Measurements from ENCODE around the gene STXBP2.

The STXBP2 gene

DNA sequence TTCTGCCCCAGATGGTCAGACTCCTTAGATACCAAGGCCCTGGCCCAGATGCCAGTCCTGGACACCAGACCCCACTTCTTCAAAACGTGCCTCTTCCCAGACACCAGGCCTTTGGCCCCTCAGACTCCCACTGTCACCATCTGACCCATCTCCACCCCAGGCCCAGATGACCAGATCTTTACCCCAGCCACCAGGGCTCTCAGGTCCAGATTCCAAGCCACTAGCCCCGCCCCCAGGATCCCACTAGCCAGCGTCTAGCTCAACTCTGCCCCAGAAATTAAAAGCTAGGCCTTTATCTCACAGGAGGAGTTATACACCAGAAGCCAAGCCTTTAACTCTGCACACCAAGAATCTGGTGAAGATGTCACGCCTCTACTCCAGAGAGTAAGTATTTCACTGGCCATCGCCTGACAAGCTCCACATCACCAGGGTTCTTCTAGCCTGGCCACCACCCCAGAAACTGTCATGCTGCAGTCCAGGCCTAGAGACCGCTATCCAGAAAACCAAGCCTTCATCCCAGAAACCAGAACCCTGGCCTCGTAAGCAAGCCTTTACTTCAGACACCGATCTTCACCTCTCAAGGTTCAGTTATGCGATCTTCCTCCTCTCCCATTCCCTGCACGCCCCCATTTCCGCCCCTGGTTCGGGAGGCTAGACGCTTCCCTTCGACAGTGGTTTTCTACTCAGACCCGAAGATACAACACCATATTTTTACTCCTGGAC, 8.2 kb upstream of the STXBP2 start:
- TF ChIP-seq, protein P1, sequence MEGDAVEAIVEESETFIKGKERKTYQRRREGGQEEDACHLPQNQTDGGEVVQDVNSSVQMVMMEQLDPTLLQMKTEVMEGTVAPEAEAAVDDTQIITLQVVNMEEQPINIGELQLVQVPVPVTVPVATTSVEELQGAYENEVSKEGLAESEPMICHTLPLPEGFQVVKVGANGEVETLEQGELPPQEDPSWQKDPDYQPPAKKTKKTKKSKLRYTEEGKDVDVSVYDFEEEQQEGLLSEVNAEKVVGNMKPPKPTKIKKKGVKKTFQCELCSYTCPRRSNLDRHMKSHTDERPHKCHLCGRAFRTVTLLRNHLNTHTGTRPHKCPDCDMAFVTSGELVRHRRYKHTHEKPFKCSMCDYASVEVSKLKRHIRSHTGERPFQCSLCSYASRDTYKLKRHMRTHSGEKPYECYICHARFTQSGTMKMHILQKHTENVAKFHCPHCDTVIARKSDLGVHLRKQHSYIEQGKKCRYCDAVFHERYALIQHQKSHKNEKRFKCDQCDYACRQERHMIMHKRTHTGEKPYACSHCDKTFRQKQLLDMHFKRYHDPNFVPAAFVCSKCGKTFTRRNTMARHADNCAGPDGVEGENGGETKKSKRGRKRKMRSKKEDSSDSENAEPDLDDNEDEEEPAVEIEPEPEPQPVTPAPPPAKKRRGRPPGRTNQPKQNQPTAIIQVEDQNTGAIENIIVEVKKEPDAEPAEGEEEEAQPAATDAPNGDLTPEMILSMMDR (IDR thresholded peaks at IDR 0.05; ENCODE audit: low read length, missing control alignments) = no peak
- DNase-seq (ENCODE audit: low read depth) = no peak
- H3K4me3 ChIP-seq (replicated peaks; ENCODE audit: low read depth, low read length) = peak overlapping the region; percentile 100

DNA sequence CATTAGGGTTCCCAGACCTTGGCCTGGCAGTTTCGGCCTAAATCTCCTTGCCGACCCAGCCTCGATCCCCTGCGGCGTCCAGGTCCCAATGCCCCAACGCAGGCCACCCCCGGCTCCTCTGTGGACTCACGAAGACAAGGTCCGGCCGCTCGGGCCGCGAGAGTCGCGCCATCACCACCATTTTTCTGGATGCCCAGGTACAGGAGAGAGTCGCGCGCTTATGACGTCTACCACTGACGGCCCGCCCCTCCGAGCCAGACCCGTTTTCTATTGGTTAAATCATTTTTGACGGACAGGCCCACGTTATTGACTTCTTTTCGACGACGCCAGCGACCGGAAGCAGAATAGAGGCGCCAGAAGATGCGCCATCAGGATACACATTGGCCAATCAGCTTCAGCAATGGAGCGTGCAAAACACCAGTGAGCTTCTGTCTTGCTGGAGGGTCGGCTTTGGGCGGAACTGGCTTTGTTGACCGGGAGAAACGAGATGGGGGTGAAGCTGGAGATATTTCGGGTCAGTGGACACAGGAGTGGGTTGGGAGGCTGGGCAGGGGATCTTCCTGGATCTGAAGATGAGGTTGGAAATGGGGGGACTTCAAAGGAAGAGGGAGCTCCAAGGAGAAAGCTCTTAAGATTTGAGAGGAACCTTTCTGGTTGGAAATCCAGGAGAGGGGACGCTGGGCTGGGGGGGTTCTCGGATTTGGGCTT, 7.4 kb upstream of the STXBP2 start, which contains the start of the genes PET100 and XAB2:
TSS of gene PET100 (plus strand) at position 447 of the 708 bp plus-strand sequence. CDS start at position 488, 41 bp downstream.
TSS of gene XAB2 (minus strand) at position 199 of the 708 bp plus-strand sequence. CDS start at position 181, 18 bp downstream.
- peak within 1 kb of the TSS; percentile 100 for H3K4me3 ChIP-seq (replicated peaks; ENCODE audit: low read depth, low read length)
- peak; percentile 99 for DNase-seq (ENCODE audit: low read depth)
- TF ChIP-seq, protein P1 (IDR thresholded peaks at IDR 0.05; ENCODE audit: low read length, missing control alignments) = no peak

DNA sequence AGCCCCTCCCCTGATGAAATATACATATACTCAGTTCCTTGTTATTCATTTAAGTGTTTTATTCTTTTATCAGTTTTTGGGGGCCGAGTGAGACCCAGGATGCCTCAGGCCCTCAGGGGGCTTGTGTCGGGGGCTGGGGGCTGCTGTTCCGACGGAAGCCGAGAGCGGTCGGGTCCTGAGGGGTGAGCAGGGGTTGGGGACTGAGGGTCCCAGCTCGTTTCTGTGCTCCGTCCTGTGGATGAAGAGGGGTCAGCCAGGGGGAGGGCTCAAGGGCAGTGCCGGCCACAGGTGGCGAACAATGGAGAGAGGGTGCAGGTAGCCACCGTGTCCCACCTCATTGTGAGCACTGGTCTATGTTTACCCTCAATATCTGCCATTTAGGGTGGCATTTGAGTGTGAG, 5.3 kb upstream of the STXBP2 start:
- no peak for DNase-seq (ENCODE audit: low read depth)
- no peak overlapping the region for H3K4me3 ChIP-seq (replicated peaks; ENCODE audit: low read depth, low read length)
- TF ChIP-seq, protein P1 (IDR thresholded peaks at IDR 0.05; ENCODE audit: low read length, missing control alignments) = no peak

DNA sequence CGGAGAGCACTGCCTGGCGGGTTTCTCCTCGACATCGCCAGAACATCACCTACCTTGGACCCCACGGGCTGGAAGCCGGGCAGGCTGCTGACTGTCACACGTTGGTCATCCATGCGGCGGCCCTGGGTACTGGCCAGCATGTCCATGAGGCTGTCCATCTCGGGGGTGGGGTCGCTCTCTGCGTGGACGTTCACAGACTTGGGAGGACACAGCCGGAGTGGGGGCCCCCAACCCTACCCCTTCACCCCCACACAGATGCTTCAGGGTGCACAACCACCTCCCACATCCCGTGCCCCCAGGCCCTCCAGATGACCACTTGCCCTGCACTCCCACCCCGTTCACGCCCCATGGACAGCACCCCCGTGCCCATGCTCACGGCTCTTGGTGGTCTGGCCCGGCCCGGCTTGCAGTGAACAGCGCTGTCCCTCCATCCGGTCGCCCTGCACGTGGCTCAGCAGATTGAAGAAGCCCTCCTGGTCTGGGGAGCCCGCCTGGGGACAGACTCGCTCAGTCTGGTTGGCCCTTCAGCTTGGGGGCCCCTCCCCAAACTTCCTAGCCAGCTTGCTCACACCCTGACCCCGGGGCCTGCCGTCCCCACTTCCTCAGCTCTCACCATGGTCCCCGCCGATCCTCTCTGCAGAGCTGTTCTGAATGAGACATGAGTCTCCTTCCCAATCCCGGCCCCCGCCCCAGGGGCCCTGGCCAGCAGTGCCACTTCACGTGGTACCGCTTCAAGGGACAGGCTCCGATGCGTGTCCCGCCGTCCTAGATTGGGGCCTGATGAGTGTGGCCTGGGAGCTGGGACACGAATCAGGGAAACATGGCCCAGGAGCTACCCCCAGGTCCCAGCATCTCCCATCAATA, 4.3 kb upstream of the STXBP2 start:
- TF ChIP-seq, protein P1 (IDR thresholded peaks at IDR 0.05; ENCODE audit: low read length, missing control alignments) = no peak
- DNase-seq (ENCODE audit: low read depth) = no peak
- no peak overlapping the region for H3K4me3 ChIP-seq (replicated peaks; ENCODE audit: low read depth, low read length)

DNA sequence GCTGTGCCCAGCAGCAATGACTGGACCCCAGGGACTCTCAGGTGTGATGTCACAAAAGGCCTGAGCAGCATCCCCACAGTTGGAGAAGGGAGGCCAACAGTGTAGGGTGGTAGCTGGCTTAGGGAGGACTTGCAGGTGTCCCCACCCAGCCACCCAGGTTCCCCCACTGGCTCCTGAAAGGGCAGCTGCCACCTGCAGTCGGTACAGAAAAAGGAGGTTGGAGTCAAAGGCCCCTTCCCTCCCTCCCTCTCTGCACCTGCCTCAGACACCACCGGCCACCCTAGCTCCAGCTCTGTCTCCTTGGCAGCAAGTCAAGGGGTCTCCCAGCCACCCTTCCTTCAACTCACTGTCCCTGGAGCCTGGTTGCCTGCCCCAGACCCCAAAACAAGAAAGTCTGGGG, 3.2 kb upstream of the STXBP2 start, which contains the start of gene PCP2:
TSS of gene PCP2 (minus strand) at position 22 of the 400 bp plus-strand sequence. CDS start 262 bp downstream, outside the sequence.
- DNase-seq (ENCODE audit: low read depth) = no peak
- H3K4me3 ChIP-seq (replicated peaks; ENCODE audit: low read depth, low read length) = no peak within 1 kb of the TSS
- TF ChIP-seq, protein P1 (IDR thresholded peaks at IDR 0.05; ENCODE audit: low read length, missing control alignments) = no peak

DNA sequence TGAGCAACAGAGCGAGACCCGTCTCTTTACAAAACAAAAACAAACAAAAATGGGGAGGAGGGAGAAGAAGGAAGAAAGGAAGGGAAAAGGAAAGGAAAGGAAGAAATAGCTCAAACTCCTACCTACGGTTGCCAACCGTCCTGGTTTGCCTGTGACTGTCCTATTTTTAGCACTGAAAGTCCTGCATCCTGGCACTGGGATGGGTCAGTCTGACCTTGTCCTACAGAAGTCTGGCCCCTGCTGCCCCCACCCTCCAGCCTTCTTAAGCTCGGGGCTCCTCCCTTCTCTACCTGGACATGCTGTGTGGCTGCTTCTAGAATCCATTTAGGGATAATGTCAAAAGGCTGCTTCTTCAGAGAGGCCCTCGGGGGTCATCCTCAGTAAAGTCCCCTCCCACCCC, 1.2 kb upstream of the STXBP2 start:
- DNase-seq (ENCODE audit: low read depth) = no peak
- TF ChIP-seq, protein P1 (IDR thresholded peaks at IDR 0.05; ENCODE audit: low read length, missing control alignments) = no peak
- H3K4me3 ChIP-seq (replicated peaks; ENCODE audit: low read depth, low read length) = no peak overlapping the region

Measured in fibroblast of pulmonary artery (primary cell).